ENCODE data around the gene PTF1A.

DNA sequence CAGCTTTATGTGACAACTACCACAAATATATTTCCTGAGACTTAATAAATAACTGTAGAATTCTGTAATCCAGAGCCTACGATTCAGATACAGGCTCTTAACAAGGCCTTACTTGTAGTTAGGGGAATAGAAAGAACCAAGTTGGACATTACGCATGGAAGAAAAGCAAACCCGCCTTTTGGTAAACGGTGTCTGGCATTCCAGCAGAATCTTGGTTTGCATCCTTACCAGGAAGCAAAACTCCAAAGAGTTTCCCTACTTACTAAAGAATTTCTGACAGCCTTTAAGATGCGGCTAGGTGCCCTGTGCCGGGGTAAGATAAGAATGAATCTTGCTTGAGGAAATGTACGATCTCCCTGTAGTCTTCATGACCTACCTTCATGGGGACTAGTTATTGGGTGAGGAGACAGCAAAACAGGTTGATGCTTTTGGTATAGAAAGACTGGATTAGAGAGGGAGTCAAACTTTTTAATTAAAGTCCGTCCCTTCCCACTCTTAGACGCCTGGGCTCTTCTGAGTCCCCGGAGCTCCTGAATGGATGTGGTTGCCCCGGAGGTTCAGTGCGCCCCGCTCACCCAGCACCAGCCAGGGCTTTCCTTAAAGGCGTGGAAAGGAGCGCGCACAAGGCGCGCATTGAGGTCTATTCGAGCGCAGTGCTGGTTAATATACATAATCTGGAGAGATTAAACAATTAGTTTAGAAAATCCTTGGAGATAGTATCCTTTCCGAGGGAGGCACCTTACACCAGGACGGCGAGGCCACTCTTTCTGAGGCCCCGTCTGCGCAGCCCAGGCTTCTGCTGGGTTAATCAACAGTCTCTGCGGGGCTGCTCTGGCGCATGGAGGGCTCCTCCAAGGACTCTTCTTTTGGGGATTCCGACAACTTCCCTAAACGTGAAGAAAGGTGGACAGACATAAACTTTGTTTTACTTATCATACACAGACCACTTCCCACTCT, 11.5 kb downstream of the PTF1A start:
- TF ChIP-seq, protein P1, sequence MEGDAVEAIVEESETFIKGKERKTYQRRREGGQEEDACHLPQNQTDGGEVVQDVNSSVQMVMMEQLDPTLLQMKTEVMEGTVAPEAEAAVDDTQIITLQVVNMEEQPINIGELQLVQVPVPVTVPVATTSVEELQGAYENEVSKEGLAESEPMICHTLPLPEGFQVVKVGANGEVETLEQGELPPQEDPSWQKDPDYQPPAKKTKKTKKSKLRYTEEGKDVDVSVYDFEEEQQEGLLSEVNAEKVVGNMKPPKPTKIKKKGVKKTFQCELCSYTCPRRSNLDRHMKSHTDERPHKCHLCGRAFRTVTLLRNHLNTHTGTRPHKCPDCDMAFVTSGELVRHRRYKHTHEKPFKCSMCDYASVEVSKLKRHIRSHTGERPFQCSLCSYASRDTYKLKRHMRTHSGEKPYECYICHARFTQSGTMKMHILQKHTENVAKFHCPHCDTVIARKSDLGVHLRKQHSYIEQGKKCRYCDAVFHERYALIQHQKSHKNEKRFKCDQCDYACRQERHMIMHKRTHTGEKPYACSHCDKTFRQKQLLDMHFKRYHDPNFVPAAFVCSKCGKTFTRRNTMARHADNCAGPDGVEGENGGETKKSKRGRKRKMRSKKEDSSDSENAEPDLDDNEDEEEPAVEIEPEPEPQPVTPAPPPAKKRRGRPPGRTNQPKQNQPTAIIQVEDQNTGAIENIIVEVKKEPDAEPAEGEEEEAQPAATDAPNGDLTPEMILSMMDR (IDR thresholded peaks at IDR 0.05; ENCODE audit: low read depth, low read length, missing input control) = no peak
- TF ChIP-seq RXRA (IDR thresholded peaks at IDR 0.05) (no peak), RAD21 (IDR thresholded peaks at IDR 0.05) (no peak), SP1 (IDR thresholded peaks at IDR 0.05) (no peak), EGR1 (IDR thresholded peaks at IDR 0.05; ENCODE audit: low read depth in 2 of 2) (no peak), GABPA (IDR thresholded peaks at IDR 0.05 in 1 of 2, conservative IDR thresholded peaks at IDR 0.05 in 1 of 2) (no peak)
- TF ChIP-seq, protein P2, sequence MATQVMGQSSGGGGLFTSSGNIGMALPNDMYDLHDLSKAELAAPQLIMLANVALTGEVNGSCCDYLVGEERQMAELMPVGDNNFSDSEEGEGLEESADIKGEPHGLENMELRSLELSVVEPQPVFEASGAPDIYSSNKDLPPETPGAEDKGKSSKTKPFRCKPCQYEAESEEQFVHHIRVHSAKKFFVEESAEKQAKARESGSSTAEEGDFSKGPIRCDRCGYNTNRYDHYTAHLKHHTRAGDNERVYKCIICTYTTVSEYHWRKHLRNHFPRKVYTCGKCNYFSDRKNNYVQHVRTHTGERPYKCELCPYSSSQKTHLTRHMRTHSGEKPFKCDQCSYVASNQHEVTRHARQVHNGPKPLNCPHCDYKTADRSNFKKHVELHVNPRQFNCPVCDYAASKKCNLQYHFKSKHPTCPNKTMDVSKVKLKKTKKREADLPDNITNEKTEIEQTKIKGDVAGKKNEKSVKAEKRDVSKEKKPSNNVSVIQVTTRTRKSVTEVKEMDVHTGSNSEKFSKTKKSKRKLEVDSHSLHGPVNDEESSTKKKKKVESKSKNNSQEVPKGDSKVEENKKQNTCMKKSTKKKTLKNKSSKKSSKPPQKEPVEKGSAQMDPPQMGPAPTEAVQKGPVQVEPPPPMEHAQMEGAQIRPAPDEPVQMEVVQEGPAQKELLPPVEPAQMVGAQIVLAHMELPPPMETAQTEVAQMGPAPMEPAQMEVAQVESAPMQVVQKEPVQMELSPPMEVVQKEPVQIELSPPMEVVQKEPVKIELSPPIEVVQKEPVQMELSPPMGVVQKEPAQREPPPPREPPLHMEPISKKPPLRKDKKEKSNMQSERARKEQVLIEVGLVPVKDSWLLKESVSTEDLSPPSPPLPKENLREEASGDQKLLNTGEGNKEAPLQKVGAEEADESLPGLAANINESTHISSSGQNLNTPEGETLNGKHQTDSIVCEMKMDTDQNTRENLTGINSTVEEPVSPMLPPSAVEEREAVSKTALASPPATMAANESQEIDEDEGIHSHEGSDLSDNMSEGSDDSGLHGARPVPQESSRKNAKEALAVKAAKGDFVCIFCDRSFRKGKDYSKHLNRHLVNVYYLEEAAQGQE (IDR thresholded peaks at IDR 0.05) = no peak
- TF ChIP-seq, protein P3, sequence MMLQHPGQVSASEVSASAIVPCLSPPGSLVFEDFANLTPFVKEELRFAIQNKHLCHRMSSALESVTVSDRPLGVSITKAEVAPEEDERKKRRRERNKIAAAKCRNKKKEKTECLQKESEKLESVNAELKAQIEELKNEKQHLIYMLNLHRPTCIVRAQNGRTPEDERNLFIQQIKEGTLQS (IDR thresholded peaks at IDR 0.05) = no peak
